PC-3 (cell line): ENCODE data around the gene WDFY4. TPM values are rescaled to one million over a fixed set of nuclear protein-coding genes. Genes with fewer than 3 reads are reported as not detected.

Experiments used
- microRNA-seq: library from miRNA; unstranded; fragments of <30 nt; microRNA quantifications from one replicate; pipeline ENCODE4 v1.1.0, GENCODE V29; 2020; ENCODE audit not compliant: unreplicated experiment
- total RNA-seq: library from RNA; depleted of rRNA; stranded (reverse); fragments of >200 nt; gene quantifications from 2 replicates; pipeline ENCODE4 v1.2.3, GENCODE V29; 2014; rRNA removed

WDFY4 gene
- total RNA-seq, 1 experiment from 2014 or later = not detected

Small RNA genes within 50 kb of the gene (microRNA-seq; reads per million reads assigned to microRNA genes)
- not detected for gene MIR4294

Other genes with a start within 250 kb of the WDFY4 start
- gene ARHGAP22, start 79.8 kb upstream of the WDFY4 start, total RNA-seq = 12.2 and 14.9 TPM in 2 replicates